Measurements from ENCODE around the gene UBE2H.

The UBE2H gene

GRCh38 chr7:129913428-129913827, 39.3 kb downstream of the UBE2H start:
- TF ChIP-seq CTCF (IDR thresholded peaks at IDR 0.05; ENCODE audit: low read depth, low read length) = no peak
- Histone ChIP-seq H3K27ac (no peak overlapping the region), H3K36me3 (no peaks in the 10 kb centered on the region), H3K9me3 (ENCODE audit: severe bottlenecking) (no peaks in the 10 kb centered on the region), H3K4me3 (ENCODE audit: low read depth, low read length) (no peak overlapping the region), H3K27me3 (ENCODE audit: insufficient read depth, low read depth, severe bottlenecking) (no peaks in the 10 kb centered on the region)
- no peak for DNase-seq

GRCh38 chr7:129911790-129912189, 41.0 kb downstream of the UBE2H start:
- Histone ChIP-seq H3K9me3 (ENCODE audit: severe bottlenecking) (no peaks in the 10 kb centered on the region), H3K4me3 (ENCODE audit: low read depth, low read length) (no peak overlapping the region), H3K27ac (no peak overlapping the region), H3K27me3 (ENCODE audit: insufficient read depth, low read depth, severe bottlenecking) (no peaks in the 10 kb centered on the region), H3K36me3 (no peaks in the 10 kb centered on the region)
- DNase-seq = no peak
- TF ChIP-seq CTCF (IDR thresholded peaks at IDR 0.05; ENCODE audit: low read depth, low read length) = no peak

- no peak for TF ChIP-seq CTCF (IDR thresholded peaks at IDR 0.05; ENCODE audit: low read depth, low read length)
- Histone ChIP-seq H3K9me3 (ENCODE audit: severe bottlenecking) (no peaks in the 10 kb centered on the region), H3K36me3 (no peaks in the 10 kb centered on the region), H3K4me3 (ENCODE audit: low read depth, low read length) (no peak overlapping the region), H3K27me3 (ENCODE audit: insufficient read depth, low read depth, severe bottlenecking) (no peaks in the 10 kb centered on the region), H3K27ac (no peak overlapping the region)
- DNase-seq = no peak
These were observed 43.1 kb downstream of the UBE2H start for GRCh38 chr7:129909669-129910068.

GRCh38 chr7:129908181-129908580, 44.6 kb downstream of the UBE2H start:
- H3K36me3 ChIP-seq = no peaks in the 10 kb centered on the region
- H3K9me3 ChIP-seq (ENCODE audit: severe bottlenecking) = no peaks in the 10 kb centered on the region
- DNase-seq = no peak
- TF ChIP-seq CTCF (IDR thresholded peaks at IDR 0.05; ENCODE audit: low read depth, low read length) = no peak
- H3K4me3 ChIP-seq (ENCODE audit: low read depth, low read length) = no peak overlapping the region
- H3K27me3 ChIP-seq (ENCODE audit: insufficient read depth, low read depth, severe bottlenecking) = no peaks in the 10 kb centered on the region
- no peak overlapping the region for H3K27ac ChIP-seq

GRCh38 chr7:129907122-129907736, 45.5 kb downstream of the UBE2H start:
- no peaks in the 10 kb centered on the region for H3K36me3 ChIP-seq
- TF ChIP-seq CTCF (IDR thresholded peaks at IDR 0.05; ENCODE audit: low read depth, low read length) = no peak
- H3K4me3 ChIP-seq (ENCODE audit: low read depth, low read length) = no peak overlapping the region
- H3K9me3 ChIP-seq (ENCODE audit: severe bottlenecking) = no peaks in the 10 kb centered on the region
- no peaks in the 10 kb centered on the region for H3K27me3 ChIP-seq (ENCODE audit: insufficient read depth, low read depth, severe bottlenecking)
- no peak for DNase-seq
- H3K27ac ChIP-seq = no peak overlapping the region

- H3K36me3 ChIP-seq = no peaks in the 10 kb centered on the region
- no peak overlapping the region for H3K4me3 ChIP-seq (ENCODE audit: low read depth, low read length)
- no peaks in the 10 kb centered on the region for H3K9me3 ChIP-seq (ENCODE audit: severe bottlenecking)
- no peak for TF ChIP-seq CTCF (IDR thresholded peaks at IDR 0.05; ENCODE audit: low read depth, low read length)
- no peaks in the 10 kb centered on the region for H3K27me3 ChIP-seq (ENCODE audit: insufficient read depth, low read depth, severe bottlenecking)
- H3K27ac ChIP-seq = no peak overlapping the region
- no peak for DNase-seq
These were observed 46.1 kb downstream of the UBE2H start for GRCh38 chr7:129906700-129907099.

Data from WERI-Rb-1 (cell line).